Globus pallidus (tissue), 1 donor: ENCODE results near the gene LAIR1.
"Not testable (repeated sequence)": the region's sequence is repeated elsewhere in the genome, so short reads cannot be mapped to it uniquely, and the experiment has no call there.

Experiments used
- DNase-seq: peaks from one replicate; pipeline ENCODE4 v3.0.0-alpha.2; 2015; ENCODE audit warnings: low spot score

The LAIR1 gene

GRCh38 chr19:54341295-54341694 is 23.4 kb downstream of the LAIR1 start:
- no peak for DNase-seq

- peak; percentile 42 for DNase-seq
Observed at GRCh38 chr19:54339646-54340358, 24.9 kb downstream of the LAIR1 start.

- no peak for DNase-seq
Observed at GRCh38 chr19:54338521-54338920, 26.2 kb downstream of the LAIR1 start.

GRCh38 chr19:54337858-54338230 is 26.9 kb downstream of the LAIR1 start:
- DNase-seq: no peak

- DNase-seq: no peak
Observed at GRCh38 chr19:54336893-54337857, 27.6 kb downstream of the LAIR1 start.

GRCh38 chr19:54335979-54336892 is 28.5 kb downstream of the LAIR1 start:
- no peak for DNase-seq

GRCh38 chr19:54335164-54335563 is 29.6 kb downstream of the LAIR1 start:
- DNase-seq: no peak

- DNase-seq: no peak
Observed at GRCh38 chr19:54333586-54334298, 31.0 kb downstream of the LAIR1 start.

- no peak for DNase-seq
Observed at GRCh38 chr19:54332149-54332548, 32.6 kb downstream of the LAIR1 start.

GRCh38 chr19:54331626-54332025 is 33.1 kb downstream of the LAIR1 start:
- no peak for DNase-seq

- no peak for DNase-seq
Observed at GRCh38 chr19:54329476-54330165, 35.1 kb downstream of the LAIR1 start.

- DNase-seq: not testable (repeated sequence)
Observed at GRCh38 chr19:54328781-54329180, 36.0 kb downstream of the LAIR1 start.

GRCh38 chr19:54325631-54326030 is 39.1 kb downstream of the LAIR1 start:
- DNase-seq: no peak

- no peak for DNase-seq
Observed at GRCh38 chr19:54325194-54325621, 39.5 kb downstream of the LAIR1 start.

- no peak for DNase-seq
Observed at GRCh38 chr19:54324071-54324470, 40.7 kb downstream of the LAIR1 start.

GRCh38 chr19:54322934-54323333 is 41.8 kb downstream of the LAIR1 start:
- not testable (repeated sequence) for DNase-seq

- not testable (repeated sequence) for DNase-seq
Observed at GRCh38 chr19:54322295-54322694, 42.4 kb downstream of the LAIR1 start.

GRCh38 chr19:54319892-54320670 is 44.6 kb downstream of the LAIR1 start:
- DNase-seq: no peak

- DNase-seq: no peak
Observed at GRCh38 chr19:54319049-54319448, 45.7 kb downstream of the LAIR1 start.

GRCh38 chr19:54317965-54318240 is 46.8 kb downstream of the LAIR1 start:
- no peak for DNase-seq
